HEK293 (cell line): ENCODE measurements around the gene RBM20.
A peak's percentile ranks its signal among the peaks of the same experiment; 100 is the strongest.

Experiments
- CTCF ChIA-PET: fragments of 350-600 bp; formaldehyde crosslinking; extraction: SDS; loops from one replicate; lab custom pipeline; 2021; ENCODE audit warnings: antibody characterized with exemption; lab: Yijun Ruan, JAX
- POLR2A ChIA-PET: fragments of 300-600 bp; formaldehyde crosslinking; extraction: SDS; loops from one replicate; lab custom pipeline; 2020; ENCODE audit warnings: antibody characterized with exemption, inconsistent platforms; lab: Yijun Ruan, JAX
- H3K27ac ChIP-seq: fragments of 200-500 bp; sonication (Bioruptor generic); 2 replicates; pipeline ENCODE4 v1.5.1; 2014; ENCODE audit warnings: low read depth, low read length, control low read depth, inconsistent platforms; ENCODE audit errors: extremely low read depth
- H3K36me3 ChIP-seq, 2 experiments: fragments of 200-500 bp in 1 of 2; sonication (Bioruptor generic) in 1 of 2; 1 replicate in 1 of 2; 2 replicates in 1 of 2; pipeline ENCODE4 v1.5.1; 2014 to 2017; ENCODE audit warnings: inconsistent platforms in 2 of 2, low read length in 2 of 2; ENCODE audit not compliant: control insufficient read depth in 2 of 2, insufficient read depth in 1 of 2
- H3K4me1 ChIP-seq: fragments of 200-500 bp; sonication (Bioruptor generic); 2 replicates; pipeline ENCODE4 v1.5.1; 2014; ENCODE audit warnings: mild to moderate bottlenecking, low read length, inconsistent platforms; ENCODE audit not compliant: control insufficient read depth, insufficient read depth
- H3K4me3 ChIP-seq: 2 replicates; pipeline ENCODE4 v1.5.1; 2011; ENCODE audit warnings: low read depth, mild to moderate bottlenecking, control low read depth, low read length, moderate library complexity
- H3K9me3 ChIP-seq: fragments of 200-500 bp; sonication (Bioruptor generic); 2 replicates; pipeline ENCODE4 v1.5.1; 2014; ENCODE audit warnings: low read depth, low read length, inconsistent platforms; ENCODE audit not compliant: control insufficient read depth, insufficient read depth
- PRDM1 ChIP-seq: fragments of 450-650 bp; formaldehyde crosslinking; IDR thresholded peaks from 2 replicates; pipeline ENCODE4; 2016; ENCODE audit warnings: missing biosample characterization, missing genetic modification characterization
- PRDM2 ChIP-seq: fragments of 450-650 bp; formaldehyde crosslinking; IDR thresholded peaks from 2 replicates; pipeline ENCODE4 v1.5.1; 2016; ENCODE audit warnings: missing biosample characterization, missing genetic modification characterization, borderline replicate concordance
- SETDB1 ChIP-seq: IDR thresholded peaks from one replicate; pipeline ENCODE4 v1.6.1; 2017; ENCODE audit warnings: mild to moderate bottlenecking, low read length, moderate library complexity, mixed read lengths; ENCODE audit not compliant: insufficient read length
- SP2 ChIP-seq: fragments of 450-650 bp; formaldehyde crosslinking; IDR thresholded peaks from 2 replicates; pipeline ENCODE4 v1.5.1; 2016; ENCODE audit warnings: missing biosample characterization, missing genetic modification characterization
- TCF7L2 ChIP-seq: IDR thresholded peaks from 2 replicates; pipeline ENCODE4 v1.6.1; 2011; ENCODE audit warnings: low read depth, mild to moderate bottlenecking, inconsistent platforms, low read length, moderate library complexity, borderline replicate concordance
- TRIM28 ChIP-seq: IDR thresholded peaks from 2 replicates; pipeline ENCODE4 v1.6.1; 2011; ENCODE audit warnings: low read length, control low read depth, borderline replicate concordance
- YY1 ChIP-seq: fragments of 450-650 bp; formaldehyde crosslinking; IDR thresholded peaks from 2 replicates; pipeline ENCODE4 v1.5.1; 2018; ENCODE audit warnings: missing biosample characterization, missing genetic modification characterization
- ZNF155 ChIP-seq: fragments of 450-650 bp; formaldehyde crosslinking; IDR thresholded peaks from 2 replicates; pipeline ENCODE4 v1.5.1; 2016; ENCODE audit warnings: missing biosample characterization, missing genetic modification characterization
- ZNF169 ChIP-seq: fragments of 450-650 bp; formaldehyde crosslinking; IDR thresholded peaks from 2 replicates; pipeline ENCODE4 v1.5.1; 2016; ENCODE audit warnings: missing biosample characterization, missing genetic modification characterization
- ZNF274 ChIP-seq, 2 experiments: fragments of 200-500 bp in 1 of 2; fragments of 450-650 bp in 1 of 2; sonication (Bioruptor generic) in 1 of 2; formaldehyde crosslinking in 1 of 2; IDR thresholded peaks; 2 replicates each; pipeline versions ENCODE4 v1.5.1 to v1.6.1; 2014 to 2016; ENCODE audit warnings: borderline replicate concordance in 1 of 2, inconsistent platforms in 1 of 2, low read length in 1 of 2, missing biosample characterization in 1 of 2, missing genetic modification characterization in 1 of 2
- ZNF324 ChIP-seq: fragments of 450-650 bp; formaldehyde crosslinking; IDR thresholded peaks from 2 replicates; pipeline ENCODE4 v1.5.1; 2016; ENCODE audit warnings: missing biosample characterization, missing genetic modification characterization
- ZNF404 ChIP-seq: fragments of 450-650 bp; formaldehyde crosslinking; IDR thresholded peaks from 2 replicates; pipeline ENCODE4 v1.5.1; 2017; ENCODE audit warnings: missing biosample characterization, missing genetic modification characterization
- ZNF514 ChIP-seq: fragments of 450-650 bp; formaldehyde crosslinking; IDR thresholded peaks from 2 replicates; pipeline ENCODE4 v1.5.1; 2016; ENCODE audit warnings: missing biosample characterization, missing genetic modification characterization
- ZNF692 ChIP-seq: fragments of 450-650 bp; formaldehyde crosslinking; IDR thresholded peaks from 2 replicates; pipeline ENCODE4 v1.5.1; 2016; ENCODE audit warnings: missing biosample characterization, missing genetic modification characterization

RBM20 gene

GRCh38 chr10:110747609-110748464, 103.7 kb downstream of the RBM20 start:
- POLR2A ChIA-PET, result no interaction called here
- CTCF ChIA-PET, result interaction anchor here (0.6 to 0.8 kb wide), 3 partner anchors 9 to 489 kb away, joined by 3 read pairs; no protein-coding TSS in a partner anchor
- H3K27ac ChIP-seq, result no peak overlapping the region
- no peaks in the 10 kb centered on the region; the same call in 1 of the 2 replicates for H3K9me3 ChIP-seq
- H3K4me1 ChIP-seq, result no peaks in the 10 kb centered on the region
- TF ChIP-seq SP2, result no peak
- TF ChIP-seq ZNF404, result no peak
- TF ChIP-seq PRDM1 (tag by site-specific recombination), result peak; percentile 90
- no peak for TF ChIP-seq ZNF514 (tag by site-specific recombination)
- H3K4me3 ChIP-seq, result no peak overlapping the region
- no peaks in the 10 kb centered on the region for H3K36me3 ChIP-seq

- TF ChIP-seq TRIM28 (peak; percentile 56; the same call in 1 of the 2 replicates), SETDB1 (peak; percentile 90), ZNF155 (no peak)
- Histone ChIP-seq H3K4me1 (no peaks in the 10 kb centered on the region), H3K36me3 (no peaks in the 10 kb centered on the region), H3K9me3 (no peaks in the 10 kb centered on the region; the same call in 1 of the 2 replicates), H3K27ac (no peak overlapping the region), H3K4me3 (no peak overlapping the region)
- CTCF ChIA-PET, result interaction anchor here (1.0 to 1.4 kb wide), 2 partner anchors 144 to 326 kb away, joined by 3 to 6 read pairs; no protein-coding TSS in a partner anchor
- POLR2A ChIA-PET, result no interaction called here
Measured at GRCh38 chr10:110748970-110749369, 104.8 kb downstream of the RBM20 start.

GRCh38 chr10:110750931-110751330, 106.8 kb downstream of the RBM20 start:
- ChIA-PET CTCF (no interaction called here), POLR2A (no interaction called here)
- Histone ChIP-seq H3K4me1 (no peaks in the 10 kb centered on the region), H3K9me3 (no peaks in the 10 kb centered on the region; the same call in 1 of the 2 replicates), H3K36me3 (no peaks in the 10 kb centered on the region), H3K4me3 (no peak overlapping the region), H3K27ac (no peak overlapping the region)
- TF ChIP-seq ZNF324 (tag by site-specific recombination) (no peak), TCF7L2 (no peak), YY1 (tag by site-specific recombination) (no peak), TRIM28 (no peak), ZNF169 (tag by site-specific recombination) (no peak), ZNF692 (no peak), PRDM2 (no peak), ZNF274 (IDR thresholded peaks at IDR 0.05; ENCODE audit: low read length) (no peak), ZNF274 (tag by site-specific recombination; IDR thresholded peaks at IDR 0.05; ENCODE audit: borderline replicate concordance) (no peak)
